GM12864 (cell line): ENCODE data around the gene GGT6.

ENCODE experiments used
- DNase-seq: peaks from one replicate; pipeline ENCODE4 v3.0.0-alpha.2; 2011; ENCODE audit warnings: low read depth
- H3K4me3 ChIP-seq: 2 replicates; pipeline ENCODE4 v1.5.1; 2011; ENCODE audit warnings: mild to moderate bottlenecking, low read depth, low read length, control low read depth
- CTCF ChIP-seq: IDR thresholded peaks from 2 replicates; pipeline ENCODE4 v1.5.1; 2011; ENCODE audit warnings: low read depth, mild to moderate bottlenecking, moderate library complexity, low read length, control low read depth, inconsistent platforms; ENCODE audit errors: missing control alignments

Gene GGT6

DNA sequence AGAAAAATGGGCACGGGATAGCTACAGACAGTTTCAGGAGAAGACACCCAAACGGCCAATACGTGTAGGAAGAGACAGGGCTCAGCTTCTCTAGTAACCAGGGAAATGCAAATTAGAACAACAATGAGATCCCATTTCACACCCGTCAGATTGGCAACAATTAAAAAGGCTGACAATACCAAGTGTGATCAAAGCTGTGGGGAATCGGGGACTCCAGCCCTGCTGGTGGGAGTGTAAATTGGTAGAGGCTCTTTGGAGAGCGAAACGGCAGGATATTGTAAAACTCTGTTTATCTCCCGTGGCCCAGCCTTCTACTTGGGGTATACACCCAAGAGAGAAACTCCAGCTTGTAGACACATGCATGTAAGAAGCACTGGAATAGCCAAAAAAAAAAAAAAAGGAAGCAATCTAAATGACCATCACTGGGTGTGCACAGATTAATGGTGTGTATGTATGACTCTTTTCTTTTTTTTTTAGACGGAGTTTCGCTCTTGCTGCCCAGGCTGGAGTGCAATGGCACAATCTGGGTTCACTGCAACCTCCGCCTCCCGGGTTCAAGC is 32.7 kb downstream of the GGT6 start:
- no peak overlapping the region for H3K4me3 ChIP-seq
- no peak for DNase-seq
- TF ChIP-seq CTCF, result no peak

DNA sequence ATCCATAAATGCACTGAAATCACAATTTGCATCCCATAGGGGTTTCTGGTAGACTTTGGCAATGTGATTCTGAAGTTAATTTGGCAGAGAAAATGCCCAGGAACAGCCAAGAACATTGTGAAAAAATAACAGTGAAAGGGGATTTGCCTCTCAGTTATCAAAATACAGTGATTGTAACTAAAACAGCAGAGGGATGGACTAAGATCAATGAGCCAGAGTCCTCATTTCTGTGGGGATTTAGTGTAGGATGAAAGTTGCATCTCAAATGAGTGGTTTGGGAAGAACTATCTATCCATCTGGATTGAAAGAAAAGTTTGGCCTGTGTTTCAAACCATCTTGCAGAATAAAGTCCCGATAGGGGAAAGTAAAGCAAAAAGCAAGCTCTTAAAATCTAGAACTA is 33.2 kb downstream of the GGT6 start:
- DNase-seq, result no peak
- H3K4me3 ChIP-seq, result no peak overlapping the region
- no peak for TF ChIP-seq CTCF

DNA sequence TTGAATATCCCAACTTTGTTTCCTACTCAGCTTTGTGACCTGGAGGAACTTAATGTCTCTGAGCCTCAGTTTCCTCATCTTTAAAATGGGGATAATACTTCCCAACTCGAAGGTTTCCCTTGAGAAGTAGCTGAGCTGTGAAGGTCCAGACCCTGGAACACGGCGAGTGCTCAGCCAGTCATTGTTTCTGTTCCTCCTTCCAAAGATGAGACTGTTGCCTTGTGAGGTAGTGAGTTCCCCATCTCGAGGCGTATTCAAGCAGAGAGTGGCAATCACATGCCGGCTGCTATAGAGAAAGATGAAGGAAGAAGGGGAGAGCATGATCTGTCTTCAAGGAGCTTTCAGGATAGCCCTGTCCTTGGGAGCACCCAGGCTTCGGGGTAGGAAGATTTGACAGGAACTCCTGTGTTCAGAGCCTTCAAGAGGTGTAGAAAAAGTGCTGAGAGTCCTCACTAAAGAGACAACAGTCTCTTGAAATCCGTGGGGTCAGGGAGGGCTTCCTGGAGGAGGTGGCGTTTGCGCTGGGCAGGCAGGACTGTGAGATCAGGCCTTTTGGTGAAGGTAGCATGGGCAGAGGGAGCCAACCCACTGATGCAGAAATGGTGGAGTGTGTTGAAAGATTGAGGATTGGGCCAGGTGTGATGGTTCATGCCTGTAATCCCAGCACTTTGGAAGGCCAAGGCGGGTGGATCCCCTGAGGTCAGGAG is 34.5 kb downstream of the GGT6 start:
- H3K4me3 ChIP-seq, result no peak overlapping the region
- DNase-seq, result no peak
- TF ChIP-seq CTCF, result no peak

DNA sequence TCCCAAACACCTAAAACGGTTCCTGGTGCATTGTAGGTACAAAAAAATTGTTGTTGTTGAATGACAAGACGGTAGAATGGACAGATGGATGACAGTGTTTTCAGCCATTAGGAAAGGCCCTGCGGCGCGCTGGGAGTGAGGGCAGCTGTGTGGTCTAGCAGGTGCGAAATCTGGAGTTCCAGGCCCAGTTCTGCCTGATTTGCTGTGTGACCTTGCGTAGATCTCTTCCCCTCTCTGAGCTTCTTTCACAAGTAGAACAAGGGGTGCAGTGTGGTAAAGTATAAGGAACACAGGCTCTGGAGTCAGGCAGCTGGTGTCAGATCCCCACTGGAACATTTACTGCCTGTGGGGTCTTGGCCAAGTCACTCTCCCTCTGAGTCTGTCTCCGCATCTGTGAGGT is 36.4 kb downstream of the GGT6 start:
- TF ChIP-seq CTCF, result no peak
- no peak overlapping the region for H3K4me3 ChIP-seq

DNA sequence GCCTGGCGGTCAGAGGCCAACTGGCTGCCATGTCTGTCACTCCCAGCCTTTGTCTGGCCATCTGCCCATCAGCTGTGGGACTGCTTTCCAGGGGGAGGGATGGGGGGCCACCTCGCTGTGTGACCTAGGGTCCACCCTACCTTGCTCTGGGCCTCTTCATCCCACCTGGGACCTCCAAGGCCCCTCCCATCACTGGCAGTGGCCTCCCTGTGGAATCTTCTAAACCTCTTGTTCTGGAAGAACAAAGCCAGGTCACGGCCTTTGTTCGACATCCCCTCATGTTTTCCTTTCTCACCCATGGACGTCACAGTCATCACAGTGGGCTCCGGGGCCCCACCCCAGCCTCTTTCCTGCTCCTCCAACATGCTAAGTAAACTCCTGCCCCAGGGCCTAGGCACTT is 37.7 kb downstream of the GGT6 start:
- no peak for DNase-seq
- TF ChIP-seq CTCF, result no peak
- H3K4me3 ChIP-seq, result no peak overlapping the region

More for the DNA sequence above, 36.4 kb downstream of the GGT6 start:
- no peak for DNase-seq

DNA sequence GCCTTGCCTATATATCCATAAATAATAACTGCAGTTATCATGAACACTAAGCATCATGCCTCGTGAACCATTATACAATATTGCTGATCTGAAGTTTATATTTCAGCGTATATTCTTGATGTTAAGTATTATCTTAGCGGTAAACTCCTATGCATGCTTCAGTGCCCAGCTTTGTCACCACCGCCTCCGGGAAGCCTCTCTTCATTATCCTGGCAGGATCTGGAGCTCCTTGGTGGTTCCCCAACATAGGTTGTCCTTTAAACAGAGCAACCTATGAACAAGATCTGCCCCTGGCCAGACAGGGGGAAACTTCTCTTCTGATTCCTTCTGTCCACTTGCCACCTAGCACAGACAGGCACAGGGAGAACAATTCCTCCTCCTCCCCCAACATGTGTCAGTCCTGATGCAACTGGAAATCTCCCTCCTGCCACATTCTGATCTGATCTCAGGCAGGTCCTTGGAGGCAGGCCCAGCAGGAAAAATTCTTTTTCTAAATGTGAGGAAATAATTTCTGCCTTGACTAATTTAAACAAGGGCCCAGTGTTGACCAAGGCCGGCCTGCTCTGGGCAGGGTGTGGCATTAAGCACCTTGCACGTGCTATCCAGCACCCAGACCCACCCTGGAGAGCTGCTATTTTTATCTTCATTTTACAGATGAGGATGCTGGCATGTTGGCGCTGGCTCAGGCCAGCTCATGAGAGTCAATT is 39.3 kb downstream of the GGT6 start:
- no peak for TF ChIP-seq CTCF
- no peak for DNase-seq
- H3K4me3 ChIP-seq, result no peak overlapping the region
